NCI-H1930 (cell line): ENCODE data around the gene ADH5.
"Not testable (repeated sequence)": the region's sequence is repeated elsewhere in the genome, so short reads cannot be mapped to it uniquely, and the experiment has no call there.

Source experiments
- DNase-seq, 2 experiments: peaks; one replicate each; lab custom pipeline; 2025; lab: John Stamatoyannopoulos, UW

Gene ADH5

GRCh38 chr4:99084595-99084994 lies 4.0 kb downstream of the ADH5 start:
- no peak for DNase-seq

GRCh38 chr4:99082192-99082591 lies 6.4 kb downstream of the ADH5 start:
- DNase-seq = no peak

GRCh38 chr4:99080869-99081268 lies 7.7 kb downstream of the ADH5 start:
- DNase-seq = not testable (repeated sequence)

GRCh38 chr4:99079625-99080295 lies 8.8 kb downstream of the ADH5 start:
- no peak for DNase-seq

GRCh38 chr4:99078931-99079624 lies 9.5 kb downstream of the ADH5 start:
- no peak for DNase-seq

- no peak for DNase-seq
Observed at GRCh38 chr4:99078336-99078735, 10.3 kb downstream of the ADH5 start.

- no peak for DNase-seq
Observed at GRCh38 chr4:99077177-99077576, 11.4 kb downstream of the ADH5 start.

GRCh38 chr4:99076292-99076976 lies 12.2 kb downstream of the ADH5 start:
- no peak for DNase-seq

- DNase-seq = no peak
Observed at GRCh38 chr4:99074816-99075215, 13.8 kb downstream of the ADH5 start.

- no peak for DNase-seq
Observed at GRCh38 chr4:99071159-99071558, 17.4 kb downstream of the ADH5 start.

GRCh38 chr4:99067617-99068016 lies 21.0 kb downstream of the ADH5 start:
- no peak for DNase-seq

GRCh38 chr4:99065521-99065920 lies 23.1 kb downstream of the ADH5 start:
- DNase-seq = not testable (repeated sequence)

GRCh38 chr4:99062120-99062519 lies 26.5 kb downstream of the ADH5 start:
- no peak for DNase-seq

GRCh38 chr4:99061048-99061700 lies 27.4 kb downstream of the ADH5 start:
- no peak for DNase-seq

- no peak for DNase-seq
Observed at GRCh38 chr4:99059550-99059949, 29.0 kb downstream of the ADH5 start.

GRCh38 chr4:99058228-99058627 lies 30.4 kb downstream of the ADH5 start:
- no peak for DNase-seq

GRCh38 chr4:99054428-99054994 lies 34.1 kb downstream of the ADH5 start:
- no peak for DNase-seq

GRCh38 chr4:99052902-99053301 lies 35.7 kb downstream of the ADH5 start:
- DNase-seq = no peak

GRCh38 chr4:99047710-99048109 lies 40.9 kb downstream of the ADH5 start:
- no peak for DNase-seq

GRCh38 chr4:99043346-99043745 lies 45.2 kb downstream of the ADH5 start:
- no peak for DNase-seq

GRCh38 chr4:99038213-99038612 lies 50.4 kb downstream of the ADH5 start:
- DNase-seq = no peak

- no peak for DNase-seq
Observed at GRCh38 chr4:99033956-99034355, 54.6 kb downstream of the ADH5 start.
